ENCODE results near the gene ANO10. TPM values are rescaled to one million over a fixed set of nuclear protein-coding genes. Genes with fewer than 3 reads are reported as not detected.

ANO10 gene
- total and polyA plus RNA-seq, 2 of the 8 experiments (the other 6 are each of a cell fraction or from before 2014, with no cell fraction given) = 38.0 to 53.2 TPM

- Histone ChIP-seq H3K23ac (ENCODE audit: insufficient read length) (no peak overlapping the region), H2BK12ac (ENCODE audit: low read depth, low read length) (no peak overlapping the region), H2BK20ac (ENCODE audit: low read length) (no peak overlapping the region), H3K4ac (replicated peaks; ENCODE audit: insufficient read length, low read depth, low read length) (no peak overlapping the region), H4K8ac (ENCODE audit: extremely low read depth, insufficient read depth, low read length) (no peak overlapping the region), H3K9ac (replicated peaks in 1 of 4; ENCODE audit: extremely low read depth in 1 of 4, low read depth in 3 of 4, low read length in 3 of 4) (no peak overlapping the region), H3K4me3 (ENCODE audit: extremely low read depth in 1 of 4, insufficient read depth in 2 of 4, low read depth in 3 of 4, low read length in 4 of 4) (no peak overlapping the region), H2BK5ac (ENCODE audit: low read depth, low read length) (no peak overlapping the region), H2AK5ac (ENCODE audit: low read depth, low read length) (no peak overlapping the region), H3K4me1 (replicated peaks in 1 of 4; ENCODE audit: control insufficient read depth in 3 of 4, insufficient read depth in 4 of 4, low read length in 3 of 4) (no peaks in the 10 kb centered on the region), H4K91ac (replicated peaks; ENCODE audit: insufficient read length, low read length) (no peak overlapping the region), H2BK120ac (replicated peaks; ENCODE audit: low read depth, low read length) (no peak overlapping the region), H3K36me3 (ENCODE audit: control insufficient read depth in 2 of 4, insufficient read depth in 4 of 4, low read length in 3 of 4) (no peaks in the 10 kb centered on the region; a peak in 1 of 8 replicates), H4K20me1 (replicated peaks in 1 of 2; ENCODE audit: control insufficient read depth in 1 of 2, insufficient read depth in 2 of 2, low read length in 2 of 2) (no peaks in the 10 kb centered on the region), H3K79me2 (ENCODE audit: control insufficient read depth in 1 of 2, insufficient read depth in 2 of 2, low read length in 2 of 2) (no peaks in the 10 kb centered on the region), H3K18ac (ENCODE audit: extremely low read depth, low read length) (no peak overlapping the region), H3K27ac (ENCODE audit: low read depth, low read length) (no peak overlapping the region), H3K27me3 (replicated peaks in 1 of 4; ENCODE audit: control insufficient read depth in 3 of 4, extremely low read depth in 1 of 4, insufficient read depth in 3 of 4, low read length in 3 of 4) (no peaks in the 10 kb centered on the region), H3K4me2 (ENCODE audit: insufficient read depth in 1 of 2, low read depth in 2 of 2, low read length in 2 of 2) (no peak overlapping the region), H3K9me3 (ENCODE audit: insufficient read depth in 2 of 2, low read depth in 1 of 2, low read length in 1 of 2) (peaks cover 2 to 6% of the 10 kb centered on the region in 2 experiments; a peak in 1 of 4 replicates), H3K14ac (ENCODE audit: insufficient read length) (no peak overlapping the region), H3K23me2 (ENCODE audit: low read depth, low read length) (no peaks in the 10 kb centered on the region), H2AFZ (ENCODE audit: low read length) (no peak overlapping the region), H3K79me1 (ENCODE audit: low read depth, low read length) (no peaks in the 10 kb centered on the region), H3K56ac (replicated peaks; ENCODE audit: insufficient read length, low read depth, low read length) (no peak overlapping the region), H2BK15ac (ENCODE audit: low read length) (no peak overlapping the region), H4K5ac (ENCODE audit: insufficient read length, low read depth, low read length) (no peak overlapping the region)
- ChIA-PET CTCF (ENCODE audit: partially characterized antibody) (interaction anchor here (0.6 to 1.6 kb wide), 4 partner anchors 10 to 547 kb away, joined by 3 to 7 read pairs (median 4); no protein-coding TSS in a partner anchor), POLR2A (ENCODE audit: partially characterized antibody) (interaction anchor here (0.7 to 1.2 kb wide), 2 partner anchors 31 to 40 kb away, joined by 3 read pairs; partner anchors contain the start of gene ABHD5)
- DNase-seq (ENCODE audit: low read depth in 1 of 2, low spot score in 2 of 2) (no peak), FAIRE-seq (no peak)
- WGBS, 2 experiments (ENCODE audit: extremely low coverage in 1 of 2, insufficient coverage in 1 of 2, insufficient read length in 1 of 2, insufficient replicate concordance in 2 of 2, low coverage in 1 of 2, low lambda C conversion rate in 2 of 2, missing lambda C conversion rate in 1 of 2) = 80% methylated on average over 13 of the region's 13 CpGs; no CpG with 5 or more reads in 1 of the 2 experiments
- TF ChIP-seq ATF3 (IDR thresholded peaks at IDR 0.05; ENCODE audit: insufficient read depth, low read depth, low read length) = no peak
- TF ChIP-seq CHD1 (IDR thresholded peaks at IDR 0.05; ENCODE audit: low read depth, low read length) = no peak
- TF ChIP-seq RAD21 (IDR thresholded peaks at IDR 0.05 in 1 of 2, conservative IDR thresholded peaks at IDR 0.05 in 1 of 2; ENCODE audit: low read depth in 2 of 2, low read length in 2 of 2) = no peak
- TF ChIP-seq TCF12 (IDR thresholded peaks at IDR 0.05; ENCODE audit: low read depth, low read length) = no peak
- TF ChIP-seq RFX5 (IDR thresholded peaks at IDR 0.05; ENCODE audit: borderline replicate concordance, low read depth, low read length) = no peak
Measured at GRCh38 chr3:43659250-43659880, 37.6 kb upstream of the ANO10 start.

Data from H1 (cell line).